HepG2 (cell line): ENCODE measurements around the gene CD300LF. TPM values are rescaled to one million over a fixed set of nuclear protein-coding genes. Genes with fewer than 3 reads are reported as not detected.

Experiments used
- AHR ChIP-seq: IDR thresholded peaks from 2 replicates; pipeline ENCODE4 v1.6.1; 2018; ENCODE audit warnings: missing genetic modification reagents, missing compliant biosample characterization
- DPF2 ChIP-seq: sonication (generic); formaldehyde crosslinking; IDR thresholded peaks from 2 replicates; pipeline ENCODE4 v1.4.0; 2020; ENCODE audit warnings: mild to moderate bottlenecking, low read depth, missing genetic modification reagents, borderline replicate concordance
- EZH2 ChIP-seq: conservative IDR thresholded peaks from 2 replicates; pipeline ENCODE4 v1.6.1; 2012; ENCODE audit warnings: mild to moderate bottlenecking, low read depth, low read length, moderate library complexity
- HDAC6 ChIP-seq: fragments of 200-600 bp; sonication (generic); IDR thresholded peaks from 2 replicates; pipeline ENCODE4 v1.7.0; 2017; ENCODE audit warnings: mild to moderate bottlenecking, antibody characterized with exemption, low read length, low read depth
- IRX3 ChIP-seq: sonication (generic); formaldehyde crosslinking; IDR thresholded peaks from 2 replicates; pipeline ENCODE4 v1.8.1; 2023; ENCODE audit warnings: mild to moderate bottlenecking, low read depth, missing genetic modification reagents, borderline replicate concordance
- KDM6A ChIP-seq: IDR thresholded peaks from 2 replicates; pipeline ENCODE4 v1.6.1; 2016; ENCODE audit warnings: low read depth
- KLF12 ChIP-seq: sonication (generic); formaldehyde crosslinking; IDR thresholded peaks from 2 replicates; pipeline ENCODE4 v1.4.0; 2020; ENCODE audit warnings: missing genetic modification reagents, borderline replicate concordance
- KLF13 ChIP-seq: sonication (generic); formaldehyde crosslinking; IDR thresholded peaks from 2 replicates; pipeline ENCODE4 v1.4.0; 2020; ENCODE audit warnings: mild to moderate bottlenecking, missing genetic modification reagents
- RAD51 ChIP-seq: fragments of 450-650 bp; IDR thresholded peaks from 2 replicates; pipeline ENCODE4 v1.6.1; 2016; ENCODE audit warnings: borderline replicate concordance
- SNAI1 ChIP-seq: sonication (generic); formaldehyde crosslinking; IDR thresholded peaks from 2 replicates; pipeline ENCODE4 v1.5.0; 2020; ENCODE audit warnings: mild to moderate bottlenecking, missing genetic modification reagents, borderline replicate concordance
- THAP8 ChIP-seq: sonication (generic); formaldehyde crosslinking; IDR thresholded peaks from 2 replicates; pipeline ENCODE4 v1.5.1; 2020; ENCODE audit warnings: missing genetic modification reagents, mild to moderate bottlenecking, borderline replicate concordance
- ZMYM4 ChIP-seq: sonication (generic); formaldehyde crosslinking; IDR thresholded peaks from 2 replicates; pipeline ENCODE4 v1.8.1; 2023; ENCODE audit warnings: mild to moderate bottlenecking, missing genetic modification reagents
- ZNF646 ChIP-seq: sonication (generic); formaldehyde crosslinking; IDR thresholded peaks from 2 replicates; pipeline ENCODE4 v1.9.0; 2021; ENCODE audit warnings: mild to moderate bottlenecking, missing genetic modification reagents
- ZNF674 ChIP-seq: sonication (generic); formaldehyde crosslinking; IDR thresholded peaks from 2 replicates; pipeline ENCODE4 v1.5.0; 2020; ENCODE audit warnings: low read depth, mild to moderate bottlenecking, missing genetic modification reagents
- ZNF768 ChIP-seq: sonication (generic); formaldehyde crosslinking; IDR thresholded peaks from 2 replicates; pipeline ENCODE4 v1.4.0; 2020; ENCODE audit warnings: missing genetic modification reagents
- ZNF800 ChIP-seq: sonication (generic); formaldehyde crosslinking; IDR thresholded peaks from 2 replicates; pipeline ENCODE4 v1.4.0; 2020; ENCODE audit warnings: missing genetic modification reagents
- polyA plus RNA-seq, 8 experiments: library from polyadenylated mRNA; depleted of rRNA in 3 of 8; stranded (reverse) in 7 of 8; unstranded in 1 of 8; fragments of >200 nt; fragmentation: Illumina TruSeq in 4 of 8; extraction: Trizol in 4 of 8; gene quantifications; 2 replicates each; pipeline versions ENCODE4 v1.2.1 to v1.2.3, GENCODE V29; 2011 to 2016; ENCODE audit warnings: low read depth in 4 of 8, missing spikeins in 1 of 8, mixed read lengths in 1 of 8; ENCODE audit not compliant: insufficient read depth in 1 of 8
- total RNA-seq, 5 experiments: library from RNA; depleted of rRNA; stranded (reverse); fragments of >200 nt; fragmentation: Illumina TruSeq; extraction: Trizol; gene quantifications; 2 replicates each; pipeline ENCODE4 v1.2.3, GENCODE V29; 2016; ENCODE audit warnings: low read depth in 1 of 5
- TF ChIP-seq, protein P1 (sequence below): sonication (generic); formaldehyde crosslinking; IDR thresholded peaks from 2 replicates; pipeline ENCODE4 v1.4.0; 2020; ENCODE audit warnings: mild to moderate bottlenecking, missing genetic modification reagents, borderline replicate concordance
- TF ChIP-seq, protein P2 (sequence below): sonication (generic); formaldehyde crosslinking; IDR thresholded peaks from 2 replicates; pipeline ENCODE4 v1.8.1; 2023; ENCODE audit warnings: mild to moderate bottlenecking, missing genetic modification reagents, borderline replicate concordance

The CD300LF gene
- total and polyA plus RNA-seq, 2 of the 13 experiments (the other 11 are each of a cell fraction or from before 2014, with no cell fraction given): not detected

- TF ChIP-seq, protein P1, sequence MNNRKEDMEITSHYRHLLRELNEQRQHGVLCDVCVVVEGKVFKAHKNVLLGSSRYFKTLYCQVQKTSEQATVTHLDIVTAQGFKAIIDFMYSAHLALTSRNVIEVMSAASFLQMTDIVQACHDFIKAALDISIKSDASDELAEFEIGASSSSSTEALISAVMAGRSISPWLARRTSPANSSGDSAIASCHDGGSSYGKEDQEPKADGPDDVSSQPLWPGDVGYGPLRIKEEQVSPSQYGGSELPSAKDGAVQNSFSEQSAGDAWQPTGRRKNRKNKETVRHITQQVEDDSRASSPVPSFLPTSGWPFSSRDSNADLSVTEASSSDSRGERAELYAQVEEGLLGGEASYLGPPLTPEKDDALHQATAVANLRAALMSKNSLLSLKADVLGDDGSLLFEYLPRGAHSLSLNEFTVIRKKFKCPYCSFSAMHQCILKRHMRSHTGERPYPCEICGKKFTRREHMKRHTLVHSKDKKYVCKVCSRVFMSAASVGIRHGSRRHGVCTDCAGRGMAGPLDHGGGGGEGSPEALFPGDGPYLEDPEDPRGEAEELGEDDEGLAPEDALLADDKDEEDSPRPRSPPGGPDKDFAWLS (CRISPR knock-in tag): no peak
- TF ChIP-seq DPF2 (CRISPR knock-in tag): no peak
- TF ChIP-seq IRX3 (CRISPR knock-in tag): no peak; the same call in none of the 2 replicates
- peak; percentile 98 for TF ChIP-seq KLF12 (CRISPR knock-in tag)
- TF ChIP-seq ZNF768 (CRISPR knock-in tag): peak; percentile 82
- TF ChIP-seq SNAI1 (CRISPR knock-in tag): peak; percentile 75; the same call in 1 of the 2 replicates
- peak; percentile 18; the same call in 1 of the 2 replicates for TF ChIP-seq KDM6A (CRISPR knock-in tag)
- TF ChIP-seq ZMYM4 (CRISPR knock-in tag): peak; percentile 60; the same call in 1 of the 2 replicates
- no peak for TF ChIP-seq KLF13
- peak; percentile 92 for TF ChIP-seq ZNF800
- no peak for TF ChIP-seq THAP8 (CRISPR knock-in tag)
- TF ChIP-seq RAD51: no peak
- TF ChIP-seq EZH2: no peak
- TF ChIP-seq AHR (CRISPR knock-in tag): peak; percentile 90
- TF ChIP-seq, protein P2, sequence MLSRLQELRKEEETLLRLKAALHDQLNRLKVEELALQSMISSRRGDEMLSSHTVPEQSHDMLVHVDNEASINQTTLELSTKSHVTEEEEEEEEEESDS (CRISPR knock-in tag): no peak
- peak; percentile 17; the same call in 1 of the 2 replicates for TF ChIP-seq ZNF674 (CRISPR knock-in tag)
- 0 out of 2 replicates have a peak, but pooled peaks have one; percentile 8 for TF ChIP-seq HDAC6
- no peak for TF ChIP-seq ZNF646 (CRISPR knock-in tag)
Observed at GRCh38 chr17:74748529-74749278, 36.0 kb upstream of the CD300LF start, which contains the start of gene NHERF1 (continued).
